GM19351 (cell line): Measurements from ENCODE around the gene ATXN10.
"Not testable (repeated sequence)": the region's sequence is repeated elsewhere in the genome, so short reads cannot be mapped to it uniquely, and the experiment has no call there.

Experiments used
- ATAC-seq: cut with Tn5 transposase; IDR thresholded peaks from one replicate; pipeline ENCODE4 v1.9.1; 2021; ENCODE audit warnings: mild to moderate bottlenecking, moderate library complexity; ENCODE audit not compliant: unreplicated experiment

The ATXN10 gene

DNA sequence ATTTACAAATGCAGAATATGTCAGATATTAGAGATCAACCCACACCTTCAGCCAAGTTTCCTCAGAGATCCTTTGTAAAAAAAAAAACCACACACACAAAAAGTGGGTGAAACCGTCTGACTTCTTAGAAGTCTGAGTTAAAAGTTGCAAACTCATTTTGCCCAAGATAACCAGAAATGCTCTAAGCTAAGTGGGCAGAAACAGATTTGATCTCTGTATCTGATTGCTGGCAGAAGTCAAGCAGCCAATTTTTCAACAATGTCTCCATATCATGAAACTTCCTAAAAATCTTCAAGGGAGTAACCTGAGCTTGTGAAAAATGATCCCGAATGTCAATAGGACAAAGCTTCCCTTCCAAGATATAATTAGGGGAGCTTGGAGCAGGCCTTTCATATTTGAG lies 28.6 kb upstream of the ATXN10 start:
- ATAC-seq = no peak

DNA sequence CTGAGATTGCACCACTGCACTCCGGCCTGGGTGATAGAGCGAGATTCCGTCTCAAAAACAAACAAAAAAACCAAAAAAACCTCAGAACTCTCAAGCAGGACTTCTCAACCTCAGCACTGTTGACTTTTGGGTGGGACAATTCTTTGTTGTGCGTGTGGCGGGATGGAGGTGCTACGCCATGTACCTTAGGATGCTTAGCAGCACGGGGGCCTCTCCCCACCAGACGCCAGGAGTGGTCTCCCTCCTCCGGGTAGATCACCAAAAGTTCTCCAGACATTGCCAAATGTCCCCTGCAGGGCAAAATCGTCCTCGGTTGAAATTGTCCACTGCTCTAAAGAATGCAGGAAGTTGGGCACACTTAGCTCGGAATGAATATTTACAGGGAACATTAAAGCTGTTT lies 26.9 kb upstream of the ATXN10 start:
- ATAC-seq = no peak

DNA sequence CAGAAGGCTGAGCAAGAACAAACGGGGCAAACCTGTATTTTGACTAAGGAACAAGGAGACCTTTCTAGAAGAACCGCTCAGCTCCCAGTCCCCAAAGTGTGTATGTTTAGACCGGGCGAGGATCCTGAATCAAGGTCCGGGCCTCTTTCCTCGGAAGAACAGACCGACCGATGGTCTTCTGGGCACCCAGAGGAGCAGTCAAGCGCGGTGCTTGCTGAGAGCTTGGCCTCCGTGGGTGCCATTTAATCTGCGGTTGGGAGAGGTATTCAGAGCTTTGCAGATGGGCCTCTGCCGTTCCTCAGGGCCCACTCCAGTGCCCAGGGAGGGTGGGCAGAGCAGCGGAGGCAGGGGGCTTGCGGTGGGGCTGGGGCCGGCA lies 26.5 kb upstream of the ATXN10 start:
- no peak for ATAC-seq

DNA sequence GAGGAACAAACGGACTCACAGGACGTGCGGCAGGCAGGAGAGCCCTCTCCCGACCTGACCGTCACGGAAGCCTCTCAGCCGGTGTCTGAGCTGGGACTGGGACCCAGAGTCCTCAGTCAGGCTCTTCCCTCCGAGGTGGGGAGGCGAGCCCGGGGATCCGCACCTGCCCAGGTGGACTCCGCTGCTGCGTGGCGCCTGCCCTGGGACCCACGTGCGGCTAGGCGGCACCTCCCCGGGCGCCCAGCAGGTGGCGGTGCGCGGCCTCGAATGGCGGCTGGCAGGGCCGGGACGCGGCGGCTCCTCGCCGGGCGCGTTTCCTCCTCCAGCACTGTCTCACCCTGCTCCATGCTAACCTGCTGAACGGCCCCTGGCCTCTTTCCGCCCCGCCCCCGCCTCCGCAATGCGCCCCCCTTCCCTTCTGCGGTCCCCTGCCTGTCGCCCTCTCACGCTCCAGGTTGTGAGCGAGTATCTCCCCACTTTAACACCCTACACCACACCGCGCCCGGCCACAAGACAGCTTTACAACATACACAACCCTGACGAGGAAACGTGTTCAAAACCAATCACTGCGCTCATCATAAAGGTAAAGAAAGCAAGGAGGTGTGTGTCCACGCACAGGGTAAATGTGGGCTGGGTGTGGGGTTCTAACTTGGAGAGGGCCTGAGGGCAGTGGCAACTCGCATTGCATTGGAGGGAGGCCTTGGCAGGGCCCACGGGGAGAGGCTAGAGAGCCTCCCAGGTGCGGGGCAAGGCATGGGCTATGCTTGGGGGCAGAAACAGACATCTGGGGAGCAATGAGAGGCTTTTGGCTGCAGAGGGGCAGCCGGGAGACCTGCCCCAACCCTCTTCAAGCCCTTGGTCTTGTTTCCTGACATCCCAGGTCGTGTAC lies 25.9 kb upstream of the ATXN10 start:
- ATAC-seq = no peak

DNA sequence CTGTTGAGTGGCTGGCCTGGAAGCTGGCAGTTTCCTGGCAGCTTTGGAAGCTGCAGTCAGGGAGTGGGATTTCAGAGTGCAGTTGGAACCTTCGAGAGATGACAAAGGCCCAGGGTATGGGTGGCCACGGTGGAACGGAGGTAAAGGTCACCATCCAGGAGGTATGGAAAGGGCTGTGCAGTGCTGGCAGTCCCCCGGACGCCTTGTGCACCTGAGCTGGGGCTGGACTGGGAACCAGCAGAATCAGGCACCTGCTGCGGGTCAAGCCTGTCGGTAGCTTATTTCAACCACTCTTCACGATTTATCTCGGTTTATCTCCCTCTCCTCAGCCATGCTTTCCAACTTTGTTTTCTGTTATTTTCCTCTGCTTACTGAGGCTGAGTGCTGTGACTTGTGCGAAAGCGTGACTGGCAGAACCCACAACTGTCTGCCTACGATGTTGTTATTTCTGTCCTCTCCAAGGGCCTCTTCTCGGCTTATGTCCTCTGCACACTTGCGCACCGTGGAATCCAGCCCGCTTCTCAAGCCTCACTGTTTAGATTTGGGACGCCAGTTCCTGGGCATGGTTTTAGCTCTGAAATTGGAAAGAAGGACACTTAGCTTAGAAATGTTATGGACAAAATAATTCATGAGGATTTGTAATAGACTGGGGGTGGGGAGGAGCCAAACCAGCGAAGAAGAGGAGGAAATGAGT lies 24.0 kb upstream of the ATXN10 start:
- no peak for ATAC-seq

- ATAC-seq = no peak
These were observed 23.1 kb upstream of the ATXN10 start for GRCh38 chr22:45648301-45649117.

DNA sequence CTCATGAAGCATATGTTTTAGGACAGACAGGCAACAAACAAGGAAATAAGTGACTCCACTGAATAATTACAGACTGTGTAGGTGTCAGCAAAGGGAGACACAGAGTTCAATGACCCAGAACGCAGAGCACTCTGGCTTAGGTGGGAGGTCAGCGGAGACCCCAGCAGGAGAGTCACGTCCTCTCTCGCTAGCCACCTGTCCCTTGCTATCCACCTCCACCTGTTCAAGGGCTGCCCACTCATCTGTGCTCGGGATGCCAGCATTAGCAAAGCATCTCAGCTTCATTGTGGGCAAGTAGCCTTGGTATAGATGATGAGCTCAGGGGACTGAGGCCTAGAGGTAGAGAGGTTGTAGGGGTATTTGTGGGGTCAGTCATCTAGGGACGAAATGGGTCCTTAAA lies 21.8 kb upstream of the ATXN10 start:
- no peak for ATAC-seq

DNA sequence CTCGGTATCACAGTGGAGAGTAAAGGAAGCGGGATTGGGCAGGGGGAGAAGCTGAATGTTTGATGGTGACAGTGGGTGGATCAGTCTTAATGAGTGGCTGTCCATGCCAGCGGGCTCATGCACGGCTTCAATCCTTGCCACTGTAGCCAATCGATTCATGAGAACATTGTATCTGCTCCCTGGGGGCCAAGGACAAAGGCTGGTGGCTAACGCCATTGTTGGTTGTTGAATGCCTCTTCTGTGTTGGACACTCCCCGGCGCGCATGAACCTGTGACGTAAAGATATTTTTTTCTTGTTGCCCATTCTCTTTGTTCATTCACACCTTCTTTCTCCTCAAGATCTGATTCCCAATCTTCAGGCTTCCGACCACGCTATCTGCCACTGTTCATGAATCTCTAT lies 20.9 kb upstream of the ATXN10 start:
- ATAC-seq = no peak

GRCh38 chr22:45651931-45652528 lies 19.6 kb upstream of the ATXN10 start:
- ATAC-seq = no peak

DNA sequence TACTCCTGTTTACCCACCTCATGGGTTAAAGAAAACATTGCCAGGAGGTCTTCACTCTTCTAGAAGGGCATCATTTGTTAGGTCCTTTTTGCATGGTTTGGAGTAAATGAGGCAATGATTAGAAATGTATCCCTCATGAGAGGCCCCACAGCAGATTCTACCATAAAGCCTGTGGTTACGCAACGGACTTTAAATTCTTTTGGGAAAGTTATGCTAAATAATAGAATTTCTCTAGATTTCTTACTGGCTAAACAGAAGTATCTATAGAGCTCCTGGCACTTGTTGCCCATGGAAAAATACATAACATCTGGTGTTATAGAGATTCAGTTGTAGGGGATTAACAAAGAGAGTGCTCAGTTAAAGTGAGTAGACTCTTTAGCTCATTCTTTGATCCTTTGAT lies 15.1 kb upstream of the ATXN10 start:
- ATAC-seq = no peak

- no peak for ATAC-seq
These were observed 13.9 kb upstream of the ATXN10 start for GRCh38 chr22:45657701-45658100.

- ATAC-seq = no peak
These were observed 7.4 kb upstream of the ATXN10 start for GRCh38 chr22:45664136-45664646.

DNA sequence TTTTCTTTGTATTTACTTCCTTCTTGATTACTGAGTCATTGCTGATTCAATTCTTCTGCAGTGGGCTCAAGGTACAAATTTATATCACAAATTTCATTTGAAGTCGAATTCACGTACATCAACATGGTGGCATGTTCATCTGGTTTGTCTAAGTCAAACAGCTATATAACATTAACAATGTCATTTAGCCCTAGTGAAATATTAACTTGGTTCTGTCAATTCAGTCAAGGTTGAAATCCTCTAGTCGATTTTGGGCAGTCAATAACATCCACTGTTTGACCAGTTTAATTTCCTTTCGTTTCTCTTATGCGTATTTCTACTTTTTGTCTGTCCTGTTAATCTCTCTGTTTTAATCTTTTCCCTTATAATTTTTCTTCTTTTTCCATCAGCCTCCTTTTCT lies 4.1 kb upstream of the ATXN10 start:
- ATAC-seq = no peak

GRCh38 chr22:45670363-45670762 lies 1.3 kb upstream of the ATXN10 start:
- not testable (repeated sequence) for ATAC-seq

GRCh38 chr22:45670981-45671782 lies 452 bp upstream of the ATXN10 start:
- ATAC-seq = no peak

GRCh38 chr22:45672564-45673481 lies 1.2 kb downstream of the ATXN10 start:
- ATAC-seq = no peak

DNA sequence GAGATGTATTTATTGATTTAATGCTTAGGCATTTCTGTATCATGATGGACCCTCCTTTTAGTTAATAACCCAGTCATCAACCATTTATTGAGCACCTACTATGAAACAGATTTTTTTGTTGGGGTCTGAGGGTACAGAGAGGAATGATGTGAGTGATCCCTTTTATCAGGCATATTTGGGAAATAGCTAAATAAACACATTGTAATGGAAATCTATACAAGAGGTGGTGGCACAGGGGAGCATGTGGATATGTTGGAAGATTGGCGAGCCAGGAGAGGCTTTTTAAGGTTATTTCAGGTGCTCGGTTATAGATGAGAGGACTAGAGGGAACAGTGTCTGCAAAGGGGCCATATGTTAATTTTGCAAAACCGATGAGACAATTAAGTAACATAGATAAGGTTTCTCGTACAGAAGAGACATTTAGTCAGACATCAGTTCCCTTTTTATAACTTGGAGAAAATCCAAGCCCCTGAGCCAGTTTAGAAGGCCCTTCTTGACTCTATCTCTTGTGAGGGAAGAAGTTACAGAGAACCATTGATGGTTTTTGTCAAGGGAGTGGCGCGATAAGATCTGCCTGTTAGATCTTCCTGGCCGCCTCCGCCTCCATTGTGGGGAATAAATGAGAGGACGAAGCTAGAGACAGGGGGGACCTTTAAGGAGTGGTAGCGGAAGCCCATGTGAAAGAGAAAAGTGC lies 2.0 kb downstream of the ATXN10 start:
- no peak for ATAC-seq

DNA sequence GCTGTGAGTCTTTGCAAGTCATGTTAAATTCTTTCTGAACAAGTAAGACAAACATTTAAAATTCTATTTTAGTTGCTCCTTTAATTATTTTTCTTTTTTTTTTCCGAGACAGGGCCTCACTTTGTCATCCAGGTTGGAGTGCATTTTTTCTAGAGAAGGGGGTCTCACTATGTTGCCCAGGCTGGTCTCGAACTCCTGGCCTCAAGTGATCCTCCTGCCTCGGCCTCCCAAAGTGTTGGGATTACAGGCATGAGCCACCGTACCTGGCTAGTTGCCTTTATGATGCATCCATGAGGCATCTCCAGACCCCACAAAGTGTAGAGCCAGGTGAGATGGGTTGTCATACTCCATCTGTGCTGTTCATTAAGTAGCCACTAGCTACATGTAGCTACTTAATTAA lies 4.4 kb downstream of the ATXN10 start:
- ATAC-seq = no peak
